Mesothelial cell of epicardium (in vitro differentiated cells): Measurements from ENCODE around the gene TMEM252. TPM values are rescaled to one million over a fixed set of nuclear protein-coding genes. Genes with fewer than 3 reads are reported as not detected.

Experiments
- DNase-seq, 2 experiments: peaks; one replicate each; pipeline ENCODE4 v3.0.0; 2021; ENCODE audit warnings: low spot score in 2 of 2; ENCODE audit not compliant: unreplicated experiment in 2 of 2
- H3K27ac Mint-ChIP-seq: 2 replicates; pipeline ENCODE4 v1.8.0; 2021; ENCODE audit warnings: mixed read lengths
- H3K27me3 Mint-ChIP-seq: 2 replicates; pipeline ENCODE4 v1.8.0; 2021; ENCODE audit warnings: low read depth, mixed read lengths
- H3K36me3 Mint-ChIP-seq: 2 replicates; pipeline ENCODE4 v1.8.0; 2021; ENCODE audit warnings: mixed read lengths
- H3K4me1 Mint-ChIP-seq: 2 replicates; pipeline ENCODE4 v1.8.0; 2021; ENCODE audit warnings: mixed read lengths
- H3K4me3 Mint-ChIP-seq: 2 replicates; pipeline ENCODE4 v1.8.0; 2021; ENCODE audit warnings: mild to moderate bottlenecking, moderate library complexity, mixed read lengths
- H3K9me3 Mint-ChIP-seq: 2 replicates; pipeline ENCODE4 v1.8.0; 2021; ENCODE audit warnings: mixed read lengths
- CTCF ChIP-seq: fragments of 200-600 bp; sonication (generic); IDR thresholded peaks from one replicate; pipeline ENCODE4 v1.5.0; 2021; ENCODE audit warnings: antibody characterized with exemption; ENCODE audit not compliant: unreplicated experiment
- total RNA-seq: library from RNA; stranded (reverse); gene quantifications from 3 replicates; pipeline ENCODE4 v1.2.1, GENCODE V29; 2021

TMEM252 gene
- total RNA-seq, 1 donor from 2014 or later: not detected

- no peaks in the 10 kb centered on the region for H3K9me3 Mint-ChIP-seq
- H3K4me1 Mint-ChIP-seq: peaks cover 8% of the 10 kb centered on the region
- no peak for DNase-seq
- no peak for TF ChIP-seq CTCF
- no peak overlapping the region for H3K27ac Mint-ChIP-seq
- H3K4me3 Mint-ChIP-seq: no peak overlapping the region
- peaks cover 37% of the 10 kb centered on the region for H3K27me3 Mint-ChIP-seq
- no peaks in the 10 kb centered on the region for H3K36me3 Mint-ChIP-seq
Measured at GRCh38 chr9:68558545-68558944, 17.9 kb upstream of the TMEM252 start.

DNA sequence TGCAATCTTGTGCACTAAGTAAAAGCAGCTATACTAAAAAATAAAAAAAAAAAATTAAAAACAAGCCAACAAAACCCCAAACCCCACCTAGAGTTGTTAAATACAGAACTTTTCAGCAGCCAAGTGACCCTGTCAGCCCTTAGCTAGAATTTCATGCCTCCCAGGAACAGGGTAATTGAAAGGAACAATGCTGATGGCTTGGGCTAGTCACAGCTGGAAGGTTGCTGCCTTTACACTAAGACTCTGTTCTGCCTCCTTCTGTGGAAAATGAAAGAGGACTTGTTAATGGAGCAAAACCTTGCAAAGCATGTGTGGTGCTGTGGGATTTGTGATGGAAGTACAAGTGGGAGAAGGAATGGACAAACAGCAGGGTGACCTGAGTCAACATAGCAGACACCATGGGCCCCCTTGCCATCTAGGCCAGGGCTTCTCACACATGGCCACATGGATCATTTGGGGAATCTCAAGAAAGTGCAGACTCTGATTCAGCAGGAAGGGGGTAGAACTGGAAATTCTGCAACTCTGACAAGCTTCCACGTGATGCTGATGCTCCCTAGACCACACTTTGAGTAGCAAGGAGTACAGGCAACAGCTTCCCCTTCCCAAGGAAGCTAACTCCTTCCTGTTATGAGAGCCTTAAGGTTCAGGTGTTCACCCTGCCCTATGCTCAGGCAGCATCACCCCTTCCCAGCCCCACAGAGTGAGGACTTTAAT, 14.9 kb upstream of the TMEM252 start:
- Mint-ChIP-seq H3K9me3 (no peaks in the 10 kb centered on the region), H3K4me1 (peaks cover 6% of the 10 kb centered on the region), H3K4me3 (no peak overlapping the region), H3K27me3 (peaks cover 20% of the 10 kb centered on the region), H3K36me3 (no peaks in the 10 kb centered on the region), H3K27ac (no peak overlapping the region)
- no peak for TF ChIP-seq CTCF
- no peak for DNase-seq

DNA sequence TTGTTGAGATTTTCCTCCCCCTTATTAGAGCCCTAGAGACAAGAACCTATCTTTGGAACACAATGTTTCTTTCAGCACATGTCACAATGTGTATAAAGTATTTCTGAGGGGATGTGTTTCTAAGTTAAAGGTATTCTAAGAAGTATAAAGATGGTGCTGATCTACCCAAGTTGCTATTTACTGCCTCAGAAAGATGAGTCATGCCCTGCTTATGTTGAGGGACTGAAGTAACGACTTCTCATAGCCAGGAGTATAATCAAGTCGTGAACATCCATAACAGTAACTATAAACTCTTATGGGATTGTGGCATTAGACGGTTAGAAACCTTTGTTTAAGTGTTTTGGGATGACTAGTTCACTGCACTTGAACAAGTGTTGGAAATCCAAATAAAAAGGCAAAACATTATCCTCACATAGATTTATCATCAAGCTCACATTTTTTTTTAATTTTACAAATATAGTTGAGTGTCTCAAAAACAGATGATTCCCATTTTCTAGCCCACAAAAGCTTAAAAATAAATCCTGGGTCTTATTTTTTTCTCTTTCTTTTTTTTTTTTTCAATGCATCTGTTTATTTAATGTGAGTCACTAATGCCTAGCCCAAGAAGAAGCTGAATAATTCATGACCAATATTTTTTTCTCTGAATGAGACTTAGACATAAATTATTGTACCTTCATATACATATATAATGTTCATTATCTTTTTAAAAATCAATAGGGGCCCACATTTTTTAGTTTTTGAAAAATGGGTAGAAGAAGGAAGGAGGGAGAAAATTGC, 12.2 kb upstream of the TMEM252 start:
- no peak for DNase-seq
- H3K27me3 Mint-ChIP-seq: peaks cover 29% of the 10 kb centered on the region
- no peak for TF ChIP-seq CTCF
- peaks cover 5% of the 10 kb centered on the region for H3K4me1 Mint-ChIP-seq
- no peak overlapping the region for H3K4me3 Mint-ChIP-seq
- no peak overlapping the region for H3K27ac Mint-ChIP-seq
- H3K9me3 Mint-ChIP-seq: no peaks in the 10 kb centered on the region
- H3K36me3 Mint-ChIP-seq: no peaks in the 10 kb centered on the region

GRCh38 chr9:68551191-68551590, 10.5 kb upstream of the TMEM252 start:
- no peak for DNase-seq
- Mint-ChIP-seq H3K9me3 (no peaks in the 10 kb centered on the region), H3K4me3 (no peak overlapping the region), H3K27ac (no peak overlapping the region), H3K27me3 (peaks cover 34% of the 10 kb centered on the region), H3K4me1 (peaks cover 5% of the 10 kb centered on the region), H3K36me3 (no peaks in the 10 kb centered on the region)
- no peak for TF ChIP-seq CTCF

GRCh38 chr9:68548241-68548640, 7.6 kb upstream of the TMEM252 start:
- no peaks in the 10 kb centered on the region for H3K9me3 Mint-ChIP-seq
- TF ChIP-seq CTCF: no peak
- H3K4me3 Mint-ChIP-seq: no peak overlapping the region
- H3K4me1 Mint-ChIP-seq: peaks cover 5% of the 10 kb centered on the region
- no peak overlapping the region for H3K27ac Mint-ChIP-seq
- DNase-seq: no peak
- H3K36me3 Mint-ChIP-seq: no peaks in the 10 kb centered on the region
- peaks cover 56% of the 10 kb centered on the region for H3K27me3 Mint-ChIP-seq
